ENCODE measurements around the gene DLG2. TPM values are rescaled to one million over a fixed set of nuclear protein-coding genes. Genes with fewer than 3 reads are reported as not detected.

DLG2 gene
- total and polyA plus RNA-seq, 7 donors, result 0.23 to 5.3 (median 3.4) TPM

- Histone ChIP-seq H3K4me3 (no peak overlapping the region), H3K36me3 (ENCODE audit: insufficient read depth in 1 of 2, low read depth in 1 of 2) (no peaks in the 10 kb centered on the region), H3K27ac (no peak overlapping the region), H3K27me3 (ENCODE audit: insufficient read depth in 3 of 3, low read length in 2 of 3) (no peaks in the 10 kb centered on the region), H3K9me3 (no peaks in the 10 kb centered on the region), H3K4me1 (no peaks in the 10 kb centered on the region)
- no peak for TF ChIP-seq CTCF (IDR thresholded peaks at IDR 0.05)
- ATAC-seq, result no peak
- no peak for DNase-seq
- intact Hi-C loops (cut with DNase I), result no loop called here
- WGBS, 3 donors, result 89 to 94% (median 91%) methylated on average over 1 of the region's 1 CpG
Measured at GRCh38 chr11:85668157-85668556, 41.0 kb upstream of the DLG2 start.

GRCh38 chr11:85666687-85667086, 39.5 kb upstream of the DLG2 start:
- no peak overlapping the region for H3K4me3 ChIP-seq
- peaks cover 0 to 6% of the 10 kb centered on the region in 2 donors for H3K36me3 ChIP-seq (ENCODE audit: insufficient read depth in 1 of 2, low read depth in 1 of 2)
- intact Hi-C loops (cut with DNase I), result no loop called here
- H3K9me3 ChIP-seq, result no peaks in the 10 kb centered on the region
- H3K27me3 ChIP-seq (ENCODE audit: insufficient read depth in 3 of 3, low read length in 2 of 3), result no peaks in the 10 kb centered on the region
- TF ChIP-seq CTCF (IDR thresholded peaks at IDR 0.05), result no peak
- DNase-seq (no peak), ATAC-seq (no peak)
- WGBS, 3 donors, result 90 to 95% (median 93%) methylated on average over 3 of the region's 3 CpGs
- peaks cover 9% of the 10 kb centered on the region for H3K4me1 ChIP-seq
- no peak overlapping the region for H3K27ac ChIP-seq

- Histone ChIP-seq H3K27me3 (ENCODE audit: insufficient read depth in 3 of 3, low read length in 2 of 3) (no peaks in the 10 kb centered on the region), H3K36me3 (ENCODE audit: insufficient read depth in 1 of 2, low read depth in 1 of 2) (peaks cover 0 to 13% of the 10 kb centered on the region in 2 donors), H3K9me3 (no peaks in the 10 kb centered on the region), H3K4me3 (peak overlapping the region; percentile 94), H3K27ac (peak overlapping the region; percentile 98), H3K4me1 (peaks cover 18% of the 10 kb centered on the region)
- intact Hi-C loops (cut with DNase I), result no loop called here
- TF ChIP-seq CTCF (IDR thresholded peaks at IDR 0.05), result no peak
- DNase-seq (no peak), ATAC-seq (no peak)
- 75 to 78% (median 78%) methylated on average over 5 of the region's 5 CpGs for WGBS, 3 donors
Measured at GRCh38 chr11:85665733-85666132, 38.6 kb upstream of the DLG2 start.

GRCh38 chr11:85664615-85665481, 37.7 kb upstream of the DLG2 start, which contains the start of gene CREBZF:
TSS of gene CREBZF (minus strand) at chr11:85665129. CDS start at chr11:85664875, 254 bp downstream.
- ATAC-seq, result peak; percentile 95 to 97 (median 96)
- no peaks in the 10 kb centered on the region for H3K27me3 ChIP-seq (ENCODE audit: insufficient read depth in 3 of 3, low read length in 2 of 3)
- no peak for TF ChIP-seq CTCF (IDR thresholded peaks at IDR 0.05)
- H3K4me3 ChIP-seq, result peak within 1 kb of the TSS; percentile 94
- WGBS, 3 donors, result 0% methylated on average over 51 to 67 of the region's 67 CpGs
- H3K27ac ChIP-seq, result peak within 1 kb of the TSS; percentile 98
- peaks cover 0 to 22% of the 10 kb centered on the region in 2 donors for H3K36me3 ChIP-seq (ENCODE audit: insufficient read depth in 1 of 2, low read depth in 1 of 2)
- no peaks in the 10 kb centered on the region for H3K9me3 ChIP-seq
- intact Hi-C loops (cut with DNase I), result loop anchor here (1.0 to 5.0 kb wide), 2 partner anchors 37 to 38 kb away; partner anchors contain the start of genes TMEM126B (in 2 of the 2) and DLG2 (in 1 of the 2)
- peaks cover 27% of the 10 kb centered on the region for H3K4me1 ChIP-seq
- DNase-seq, result peak; percentile 94 to 97
